Measurements from ENCODE around the gene FAR2. TPM values are rescaled to one million over a fixed set of nuclear protein-coding genes. Genes with fewer than 3 reads are reported as not detected.

Gene FAR2
- total RNA-seq, 1 experiment from 2014 or later: 10.7 TPM

- Histone ChIP-seq H3K27ac (ENCODE audit: low read depth, low read length, poor library complexity, severe bottlenecking) (no peak overlapping the region), H3K36me3 (ENCODE audit: insufficient read depth, low read length, poor library complexity, severe bottlenecking) (no peaks in the 10 kb centered on the region), H3K9me3 (ENCODE audit: low read depth, low read length, poor library complexity, severe bottlenecking) (no peaks in the 10 kb centered on the region), H3K27me3 (replicated peaks; ENCODE audit: insufficient read depth, low read depth, low read length, poor library complexity) (no peaks in the 10 kb centered on the region), H3K4me3 (ENCODE audit: low read depth, low read length, poor library complexity, severe bottlenecking) (no peak overlapping the region), H3K4me1 (ENCODE audit: insufficient read depth, low read length, poor library complexity, severe bottlenecking) (peaks cover 12% of the 10 kb centered on the region)
- BruUV-seq (replicated peaks): no TSS peak
- TF ChIP-seq EZH2 (IDR thresholded peaks at IDR 0.05; ENCODE audit: borderline replicate concordance, low read depth, low read length, poor library complexity, severe bottlenecking) (no peak), CTCF (conservative IDR thresholded peaks at IDR 0.05; ENCODE audit: low read depth, low read length) (no peak)
- no peak for DNase-seq (ENCODE audit: low spot score)
- ChIA-PET POLR2A (ENCODE audit: low non-redundant PET) (no interaction called here), CTCF (no interaction called here)
- intact Hi-C loops (cut with micrococcal nuclease; ENCODE audit: unreplicated experiment): no loop called here
These were observed 80.9 kb downstream of the FAR2 start for GRCh38 chr12:29229937-29230336.

GRCh38 chr12:29230800-29231560 is 81.9 kb downstream of the FAR2 start:
- BruUV-seq (replicated peaks): no TSS peak
- Histone ChIP-seq H3K36me3 (ENCODE audit: insufficient read depth, low read length, poor library complexity, severe bottlenecking) (no peaks in the 10 kb centered on the region), H3K27me3 (replicated peaks; ENCODE audit: insufficient read depth, low read depth, low read length, poor library complexity) (no peaks in the 10 kb centered on the region), H3K4me1 (ENCODE audit: insufficient read depth, low read length, poor library complexity, severe bottlenecking) (peaks cover 9% of the 10 kb centered on the region), H3K4me3 (ENCODE audit: low read depth, low read length, poor library complexity, severe bottlenecking) (no peak overlapping the region), H3K27ac (ENCODE audit: low read depth, low read length, poor library complexity, severe bottlenecking) (no peak overlapping the region), H3K9me3 (ENCODE audit: low read depth, low read length, poor library complexity, severe bottlenecking) (no peaks in the 10 kb centered on the region)
- no peak for DNase-seq (ENCODE audit: low spot score)
- intact Hi-C loops (cut with micrococcal nuclease; ENCODE audit: unreplicated experiment): no loop called here
- TF ChIP-seq EZH2 (IDR thresholded peaks at IDR 0.05; ENCODE audit: borderline replicate concordance, low read depth, low read length, poor library complexity, severe bottlenecking): no peak
- TF ChIP-seq CTCF (conservative IDR thresholded peaks at IDR 0.05; ENCODE audit: low read depth, low read length): no peak
- CTCF ChIA-PET: no interaction called here
- POLR2A ChIA-PET (ENCODE audit: low non-redundant PET): no interaction called here

GRCh38 chr12:29232086-29232485 is 83.0 kb downstream of the FAR2 start:
- intact Hi-C loops (cut with micrococcal nuclease; ENCODE audit: unreplicated experiment): no loop called here
- POLR2A ChIA-PET (ENCODE audit: low non-redundant PET): no interaction called here
- CTCF ChIA-PET: no interaction called here
- H3K27ac ChIP-seq (ENCODE audit: low read depth, low read length, poor library complexity, severe bottlenecking): no peak overlapping the region
- H3K9me3 ChIP-seq (ENCODE audit: low read depth, low read length, poor library complexity, severe bottlenecking): no peaks in the 10 kb centered on the region
- no peaks in the 10 kb centered on the region for H3K27me3 ChIP-seq (replicated peaks; ENCODE audit: insufficient read depth, low read depth, low read length, poor library complexity)
- H3K36me3 ChIP-seq (ENCODE audit: insufficient read depth, low read length, poor library complexity, severe bottlenecking): no peaks in the 10 kb centered on the region
- H3K4me1 ChIP-seq (ENCODE audit: insufficient read depth, low read length, poor library complexity, severe bottlenecking): peaks cover 9% of the 10 kb centered on the region
- DNase-seq (ENCODE audit: low spot score): no peak
- no TSS peak for BruUV-seq (replicated peaks)
- no peak overlapping the region for H3K4me3 ChIP-seq (ENCODE audit: low read depth, low read length, poor library complexity, severe bottlenecking)
- no peak for TF ChIP-seq EZH2 (IDR thresholded peaks at IDR 0.05; ENCODE audit: borderline replicate concordance, low read depth, low read length, poor library complexity, severe bottlenecking)
- TF ChIP-seq CTCF (conservative IDR thresholded peaks at IDR 0.05; ENCODE audit: low read depth, low read length): no peak
